HG02870 (cell line): ENCODE data around the gene HIF1A.
A peak's percentile ranks its signal among the peaks of the same experiment; 100 is the strongest.

Experiments
- ATAC-seq: cut with Tn5 transposase; IDR thresholded peaks from one replicate; pipeline ENCODE4 v1.9.1; 2021; ENCODE audit warnings: mild to moderate bottlenecking, moderate library complexity; ENCODE audit not compliant: unreplicated experiment

Gene HIF1A

DNA sequence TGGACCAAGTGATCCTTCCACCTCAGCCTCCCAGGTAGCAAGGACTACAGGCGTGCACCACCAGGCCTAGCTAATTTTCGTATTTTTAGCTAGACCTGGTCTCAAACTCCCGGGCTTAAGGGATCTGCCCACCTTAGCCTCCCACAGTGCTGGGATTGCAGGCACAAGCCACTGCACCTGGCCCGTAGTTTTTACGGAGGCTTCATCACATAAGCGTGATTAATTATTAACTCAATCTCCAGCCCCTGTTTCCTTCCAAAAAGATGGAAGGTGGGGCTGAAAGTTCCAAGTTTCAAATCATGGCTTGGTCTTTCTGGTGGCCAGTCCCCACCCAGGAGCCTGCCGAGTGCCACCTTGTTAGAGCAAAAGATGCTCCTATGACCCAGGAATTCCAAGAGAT is 22.5 kb upstream of the HIF1A start:
- ATAC-seq, result no peak

DNA sequence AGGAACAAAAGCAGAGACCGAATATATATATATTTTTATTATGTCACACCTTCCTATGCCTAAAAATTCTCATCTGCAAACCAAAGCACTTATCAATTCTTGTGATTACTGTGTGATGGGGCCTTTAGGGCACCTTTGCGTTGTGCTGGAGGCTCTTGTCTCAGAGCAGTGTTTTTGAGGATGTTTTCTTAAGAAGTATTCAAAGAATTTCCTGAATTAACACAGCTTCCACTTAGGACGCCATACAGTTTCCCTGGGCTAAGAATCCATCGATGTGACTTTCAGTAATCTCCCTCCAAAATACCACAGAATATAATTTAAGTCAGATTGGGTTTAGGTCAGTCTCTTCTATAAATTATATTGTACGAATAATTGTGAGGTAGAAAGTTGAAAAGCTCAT is 22.0 kb upstream of the HIF1A start:
- ATAC-seq, result no peak

GRCh38 chr14:61675291-61675690 is 20.0 kb upstream of the HIF1A start:
- no peak for ATAC-seq

DNA sequence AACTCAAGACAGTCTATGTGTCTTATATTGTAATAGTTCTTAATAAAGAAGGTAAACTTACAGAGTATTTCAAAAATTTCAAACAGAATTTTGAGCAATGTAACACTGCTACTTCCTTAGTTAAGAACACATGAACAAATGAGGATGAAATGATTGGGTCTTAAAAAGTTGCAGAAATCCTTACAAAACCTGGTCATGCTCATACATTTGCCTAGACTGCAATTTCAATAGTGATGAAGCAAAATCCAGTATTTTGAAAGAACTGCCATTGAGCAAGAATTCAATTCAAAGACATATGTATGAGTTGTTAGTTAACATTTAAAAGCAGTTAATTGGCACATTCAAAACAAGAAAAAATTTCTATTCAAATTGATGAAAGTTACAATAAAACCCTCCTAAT is 17.8 kb upstream of the HIF1A start:
- ATAC-seq, result no peak

DNA sequence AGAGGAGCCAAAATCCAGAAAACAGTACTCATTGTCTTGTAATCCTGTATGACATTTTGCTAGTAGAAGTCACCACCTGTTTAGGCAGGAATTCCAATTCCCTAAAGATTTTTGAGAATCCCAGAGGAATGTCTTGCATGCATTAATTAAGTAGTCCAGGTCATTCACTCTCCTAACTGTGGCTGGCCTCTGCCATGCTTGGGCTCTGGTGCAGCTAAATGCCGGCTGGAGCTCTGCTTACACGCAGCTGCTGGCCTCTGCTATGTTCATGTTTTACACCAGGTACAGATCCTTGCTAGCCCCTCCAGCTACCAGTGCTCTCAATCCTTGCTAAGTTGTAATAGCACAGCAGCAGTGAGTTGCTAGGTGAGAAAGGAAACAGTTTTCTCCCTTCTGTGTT is 16.3 kb upstream of the HIF1A start:
- ATAC-seq, result no peak

GRCh38 chr14:61681413-61681812 is 13.9 kb upstream of the HIF1A start:
- no peak for ATAC-seq

- ATAC-seq, result no peak
Measured at GRCh38 chr14:61683108-61683507, 12.2 kb upstream of the HIF1A start.

DNA sequence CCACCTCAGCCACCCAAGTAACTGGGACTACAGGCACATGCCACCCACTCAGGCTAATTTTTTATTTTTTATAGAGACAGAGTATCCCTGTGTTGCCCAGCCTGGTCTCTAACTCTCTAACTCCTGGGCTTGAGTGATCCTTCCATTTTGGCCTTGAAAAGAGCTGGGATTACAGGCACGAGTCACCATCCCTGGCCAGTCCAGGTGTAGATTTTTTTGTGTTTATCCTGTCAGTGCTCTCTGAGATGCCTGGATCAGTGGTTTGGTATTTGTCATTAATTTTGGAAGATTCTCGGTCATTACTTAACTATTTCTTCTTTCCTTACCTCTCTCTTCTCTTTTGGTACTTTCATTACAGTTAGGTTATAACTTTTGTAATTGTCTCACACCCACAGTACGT is 5.3 kb upstream of the HIF1A start:
- no peak for ATAC-seq

DNA sequence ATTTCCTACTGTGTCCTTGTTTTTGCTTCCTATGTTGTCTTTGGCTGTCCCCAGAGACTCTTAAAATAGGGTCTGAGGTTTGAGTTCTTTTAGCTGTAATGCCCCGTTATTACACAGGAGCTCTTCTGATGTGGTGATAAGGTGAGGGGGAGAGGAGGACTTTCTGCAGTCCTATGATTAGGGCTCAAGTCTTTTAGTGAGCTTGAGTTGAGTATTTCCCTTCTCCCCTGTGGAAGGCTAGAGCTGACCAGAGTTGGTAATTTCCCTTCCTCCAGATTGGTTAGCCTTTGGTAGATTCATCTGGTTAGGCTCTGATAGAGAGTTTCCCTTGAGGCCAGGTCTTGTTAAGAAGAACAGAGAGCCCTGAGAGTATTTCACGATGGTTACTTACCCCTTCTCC is 4.3 kb upstream of the HIF1A start:
- ATAC-seq, result no peak

DNA sequence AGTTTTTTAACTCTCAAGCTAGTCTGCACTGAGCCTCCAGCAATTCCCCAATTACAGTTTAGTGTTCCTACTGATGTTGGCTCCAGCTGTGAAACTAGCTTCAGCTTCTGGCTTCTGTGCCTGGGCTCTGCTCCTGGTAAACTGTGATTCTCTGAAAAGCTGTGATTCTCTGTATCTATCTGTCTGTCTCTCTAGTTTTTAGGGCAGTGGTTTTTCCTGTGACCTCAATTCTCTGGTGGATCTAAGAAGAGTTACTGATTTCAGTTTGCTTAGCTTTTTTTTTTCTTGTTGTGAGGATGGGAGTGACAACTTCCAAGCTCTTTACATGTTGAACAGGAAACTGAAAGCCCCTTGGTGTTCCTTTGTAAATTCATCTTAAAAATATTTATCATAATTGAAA is 3.8 kb upstream of the HIF1A start:
- no peak for ATAC-seq

- ATAC-seq, result no peak
Measured at GRCh38 chr14:61694039-61694438, 1.3 kb upstream of the HIF1A start.

GRCh38 chr14:61695695-61696527 is 598 bp downstream of the HIF1A start:
- ATAC-seq, result peak; percentile 9

GRCh38 chr14:61696753-61697318 is 1.5 kb downstream of the HIF1A start:
- no peak for ATAC-seq

- ATAC-seq, result no peak
Measured at GRCh38 chr14:61698206-61698980, 3.1 kb downstream of the HIF1A start.

DNA sequence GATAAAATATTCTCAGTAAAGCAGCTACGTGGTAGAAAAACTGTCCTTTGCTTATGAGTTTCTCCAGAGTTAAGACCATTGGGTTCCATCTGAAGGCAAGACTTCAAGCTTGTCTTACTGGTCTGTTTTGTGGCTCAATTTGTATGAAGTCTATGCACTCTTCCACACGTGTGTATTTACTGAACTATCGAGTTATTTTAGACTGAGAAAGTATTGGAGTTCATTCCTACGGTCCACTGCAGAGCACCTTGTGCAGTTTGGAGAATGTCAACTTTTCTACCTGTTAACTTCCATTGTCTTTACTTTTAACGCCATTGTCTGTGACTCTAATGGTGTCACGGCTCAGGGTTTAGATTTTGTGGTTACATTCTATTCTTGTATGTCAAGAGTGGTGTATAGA is 3.7 kb downstream of the HIF1A start:
- ATAC-seq, result no peak

GRCh38 chr14:61700104-61700886 is 5.0 kb downstream of the HIF1A start:
- ATAC-seq, result no peak

DNA sequence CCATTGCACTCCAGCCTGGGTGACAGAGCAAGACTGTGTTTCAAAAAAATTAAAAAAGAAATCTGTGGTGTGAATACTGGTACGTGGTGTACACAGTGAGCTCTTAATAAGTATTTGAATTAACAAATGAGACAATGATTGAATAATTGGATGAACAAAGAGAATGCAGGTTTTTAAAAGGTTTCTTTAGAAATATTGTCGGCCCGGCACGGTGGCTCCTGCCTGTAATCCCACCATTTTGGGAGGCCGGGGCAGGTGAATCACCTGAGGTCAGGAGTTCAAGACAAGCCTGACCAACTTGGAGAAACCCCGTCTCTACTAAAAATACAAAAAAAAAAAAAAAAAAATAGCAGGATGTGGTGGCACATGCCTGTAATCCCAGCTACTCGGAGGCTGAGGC is 6.6 kb downstream of the HIF1A start:
- no peak for ATAC-seq

DNA sequence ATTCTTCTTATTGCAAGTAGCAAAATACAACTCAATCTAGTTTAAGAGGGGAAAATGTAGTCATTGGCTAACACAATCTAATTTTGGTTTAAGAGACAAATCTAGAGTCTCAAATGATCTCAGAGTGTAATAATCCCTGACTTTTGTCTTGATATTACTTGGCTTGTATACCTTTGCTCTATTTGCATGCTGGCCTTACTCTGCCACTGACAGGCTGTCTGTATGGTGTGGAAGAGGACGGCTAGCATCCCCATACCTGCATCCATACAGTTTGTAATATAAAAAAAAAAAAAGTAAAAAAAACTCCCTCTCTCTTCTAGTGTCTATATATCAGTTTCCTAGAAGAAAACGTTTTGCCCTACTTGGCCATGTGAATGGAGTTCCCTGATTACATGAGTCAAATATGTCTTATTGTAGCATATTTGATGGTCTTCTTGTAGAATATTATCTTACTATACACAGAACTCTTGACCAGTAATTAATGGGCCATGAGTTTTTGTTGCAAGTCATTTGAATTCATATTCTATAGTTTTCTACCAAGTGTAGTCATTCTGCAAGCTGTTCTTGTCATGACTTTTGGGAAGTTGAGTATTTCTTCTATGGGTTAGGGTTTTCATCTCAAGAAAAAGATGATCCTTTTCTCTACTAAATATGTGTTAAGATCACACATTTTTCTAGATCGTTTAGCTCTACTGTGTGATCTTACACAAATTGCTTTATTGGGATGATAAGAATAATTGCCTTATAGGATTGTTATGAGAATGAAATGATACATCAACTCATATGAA is 8.2 kb downstream of the HIF1A start:
- peak; percentile 52 for ATAC-seq

DNA sequence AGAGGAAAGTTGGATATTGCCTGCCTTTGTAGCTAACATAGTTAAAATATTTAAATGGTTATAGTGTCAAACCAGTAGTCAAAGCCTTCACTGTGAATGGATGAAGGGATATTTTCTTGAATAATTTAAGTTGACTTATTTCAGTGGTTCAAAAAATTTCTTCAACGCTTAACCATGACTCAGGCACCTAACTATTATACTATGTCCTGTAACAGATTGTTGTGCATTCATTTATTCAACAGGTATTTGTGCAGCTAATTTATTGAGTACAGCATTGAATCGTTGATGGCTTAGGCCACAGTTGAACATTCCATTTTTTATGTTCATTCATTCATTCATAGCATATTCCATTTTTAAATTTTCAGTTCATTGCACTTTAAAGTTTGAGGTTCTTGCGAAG is 9.2 kb downstream of the HIF1A start:
- no peak for ATAC-seq

GRCh38 chr14:61705017-61705416 is 9.7 kb downstream of the HIF1A start:
- ATAC-seq, result no peak
